GM18526 (cell line): ENCODE results near the gene PHACTR4.

Experiments used
- POLR2A ChIP-seq: IDR thresholded peaks from 3 replicates; pipeline ENCODE4 v1.6.1; 2011; ENCODE audit not compliant: insufficient read length; ENCODE audit errors: extremely low read depth

Gene PHACTR4

DNA sequence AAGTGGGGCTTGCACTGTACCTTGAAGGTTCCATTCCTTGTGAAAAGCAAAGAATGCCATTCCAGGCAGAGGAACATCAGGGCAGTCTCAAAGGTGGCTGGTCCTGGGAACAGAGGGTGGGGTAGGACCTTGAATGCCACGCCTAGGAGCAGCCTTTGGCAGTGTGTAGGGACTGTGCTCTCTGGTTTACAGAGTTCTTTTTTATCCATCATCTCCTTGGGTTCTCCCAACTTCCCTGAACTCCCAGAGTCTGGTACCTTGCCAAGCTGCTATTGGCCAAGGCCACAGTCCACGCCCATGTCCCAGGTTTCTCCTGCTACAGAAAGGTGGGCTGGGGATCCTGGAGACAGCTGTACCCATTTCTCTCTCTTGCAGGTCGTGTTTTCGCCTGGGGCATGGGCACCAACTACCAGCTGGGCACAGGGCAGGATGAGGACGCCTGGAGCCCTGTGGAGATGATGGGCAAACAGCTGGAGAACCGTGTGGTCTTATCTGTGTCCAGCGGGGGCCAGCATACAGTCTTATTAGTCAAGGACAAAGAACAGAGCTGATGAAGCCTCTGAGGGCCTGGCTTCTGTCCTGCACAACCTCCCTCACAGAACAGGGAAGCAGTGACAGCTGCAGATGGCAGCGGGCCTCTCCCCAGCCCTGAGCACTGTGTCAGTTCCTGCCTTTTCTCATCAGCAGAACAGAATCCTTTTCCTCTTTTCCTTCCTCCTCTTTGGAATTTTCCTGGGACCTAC, 168.1 kb downstream of the PHACTR4 start:
- no peak for TF ChIP-seq POLR2A

DNA sequence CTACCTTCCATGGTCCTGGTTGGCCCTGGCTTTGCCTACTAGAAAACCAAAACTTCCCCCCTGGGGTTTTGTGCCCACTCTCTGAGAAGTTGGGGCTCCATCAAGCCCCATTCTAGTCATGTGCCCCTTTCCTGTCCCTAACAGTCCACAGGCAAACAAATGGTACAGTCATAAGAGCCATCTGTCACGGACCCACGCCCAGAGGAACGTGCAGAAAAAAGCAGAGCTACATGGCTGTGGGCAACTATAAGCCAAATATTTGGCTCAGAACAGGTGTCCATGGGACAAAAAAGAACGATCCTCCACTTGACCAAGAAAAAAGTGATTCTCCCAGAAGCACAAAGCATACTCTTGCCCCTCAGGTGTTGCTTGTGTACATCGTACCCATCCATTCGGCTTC, 168.7 kb downstream of the PHACTR4 start:
- TF ChIP-seq POLR2A, result no peak

DNA sequence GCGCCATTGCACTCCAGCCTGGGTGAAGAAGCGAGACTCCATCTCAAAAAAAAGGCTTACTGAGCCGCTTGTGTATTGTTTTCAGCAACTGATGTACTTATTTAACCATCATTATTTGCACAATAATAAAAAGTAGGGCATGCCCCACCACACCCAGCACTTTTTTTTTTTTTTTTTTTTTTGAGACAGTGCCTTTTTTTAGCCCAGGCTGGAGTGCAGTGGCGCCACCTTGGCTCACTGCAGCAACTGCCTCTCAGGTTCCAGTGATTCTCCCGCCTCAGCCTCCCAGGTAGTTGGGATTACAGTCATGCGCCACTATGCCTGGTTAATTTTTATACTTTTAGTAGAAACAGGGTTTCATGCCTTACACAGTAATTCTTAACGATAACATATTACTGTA, 171.1 kb downstream of the PHACTR4 start:
- no peak for TF ChIP-seq POLR2A

DNA sequence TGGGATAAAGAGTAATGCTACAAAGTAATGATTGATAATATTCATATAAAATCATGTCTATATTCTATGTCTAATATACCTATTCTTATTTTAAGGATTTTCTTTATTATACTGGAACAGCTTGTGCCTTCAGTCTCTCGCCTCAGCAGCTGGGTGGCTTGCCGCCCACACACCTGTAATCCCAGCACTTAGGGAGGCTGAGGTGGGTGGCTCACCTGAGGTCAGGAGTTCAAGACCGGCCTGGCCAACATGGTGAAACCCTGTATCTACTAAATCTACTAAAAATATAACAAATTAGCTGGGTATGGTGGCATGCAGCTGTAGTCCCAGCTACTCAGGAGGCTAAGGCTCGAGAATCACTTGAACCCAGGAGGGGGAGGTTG, 175.7 kb downstream of the PHACTR4 start:
- TF ChIP-seq POLR2A, result no peak

DNA sequence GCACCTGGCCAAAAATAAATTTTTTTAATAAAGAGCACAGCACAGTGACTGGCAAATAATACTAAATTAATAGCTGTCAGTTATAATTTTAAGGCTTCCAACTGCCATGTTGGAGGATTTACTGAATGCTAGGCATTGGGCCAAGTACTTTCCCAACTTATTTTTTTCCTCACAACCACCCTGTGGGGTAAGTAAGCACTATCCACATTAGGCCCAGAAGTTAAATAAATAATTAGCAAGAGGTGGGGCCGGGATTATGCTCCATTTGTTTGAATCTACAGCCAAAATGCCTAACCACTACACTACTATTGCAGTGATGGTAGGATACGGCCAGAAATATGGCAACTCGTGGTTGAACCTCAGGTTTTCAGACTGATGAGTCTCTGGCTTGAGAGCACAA, 178.8 kb downstream of the PHACTR4 start:
- no peak for TF ChIP-seq POLR2A
